A673 (cell line): ENCODE data around the gene AKAP3.

Experiments used
- EZH2 ChIP-seq: fragments of 200-600 bp; sonication (generic); IDR thresholded peaks from 2 replicates; pipeline ENCODE4 v1.6.1; 2017; ENCODE audit warnings: borderline replicate concordance, low read depth, mild to moderate bottlenecking, mixed read lengths, antibody characterized with exemption, low read length; ENCODE audit not compliant: poor library complexity, severe bottlenecking
- TF ChIP-seq, protein P1 (sequence below): fragments of 300-800, 200-600 bp; sonication (generic); conservative IDR thresholded peaks from 2 replicates; pipeline ENCODE4 v1.5.1; 2017; ENCODE audit warnings: low read depth, mild to moderate bottlenecking, antibody characterized with exemption, low read length, moderate library complexity, mixed read lengths

DNA sequence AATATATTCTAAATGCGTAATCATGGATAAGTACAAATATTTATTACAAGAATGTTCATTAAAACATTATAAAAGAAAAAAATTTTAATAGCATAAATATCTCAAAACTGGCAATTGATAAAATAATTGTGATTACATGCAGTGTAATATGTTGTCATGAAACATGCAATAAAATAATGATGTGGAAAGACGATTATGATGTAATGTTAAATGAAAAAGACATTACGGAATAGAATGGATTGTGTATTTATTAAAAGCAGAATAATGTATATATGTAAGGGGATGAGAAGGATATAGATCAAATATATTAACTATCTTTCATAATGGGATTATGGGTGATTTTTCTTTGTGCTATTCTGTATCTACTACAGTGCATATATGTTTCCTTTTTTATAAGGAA lies 32.9 kb upstream of the AKAP3 start:
- TF ChIP-seq, protein P1, sequence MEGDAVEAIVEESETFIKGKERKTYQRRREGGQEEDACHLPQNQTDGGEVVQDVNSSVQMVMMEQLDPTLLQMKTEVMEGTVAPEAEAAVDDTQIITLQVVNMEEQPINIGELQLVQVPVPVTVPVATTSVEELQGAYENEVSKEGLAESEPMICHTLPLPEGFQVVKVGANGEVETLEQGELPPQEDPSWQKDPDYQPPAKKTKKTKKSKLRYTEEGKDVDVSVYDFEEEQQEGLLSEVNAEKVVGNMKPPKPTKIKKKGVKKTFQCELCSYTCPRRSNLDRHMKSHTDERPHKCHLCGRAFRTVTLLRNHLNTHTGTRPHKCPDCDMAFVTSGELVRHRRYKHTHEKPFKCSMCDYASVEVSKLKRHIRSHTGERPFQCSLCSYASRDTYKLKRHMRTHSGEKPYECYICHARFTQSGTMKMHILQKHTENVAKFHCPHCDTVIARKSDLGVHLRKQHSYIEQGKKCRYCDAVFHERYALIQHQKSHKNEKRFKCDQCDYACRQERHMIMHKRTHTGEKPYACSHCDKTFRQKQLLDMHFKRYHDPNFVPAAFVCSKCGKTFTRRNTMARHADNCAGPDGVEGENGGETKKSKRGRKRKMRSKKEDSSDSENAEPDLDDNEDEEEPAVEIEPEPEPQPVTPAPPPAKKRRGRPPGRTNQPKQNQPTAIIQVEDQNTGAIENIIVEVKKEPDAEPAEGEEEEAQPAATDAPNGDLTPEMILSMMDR = no peak
- no peak for TF ChIP-seq EZH2
